ENCODE data around the gene ASB13.

The ASB13 gene

GRCh38 chr10:5668429-5668828 lies 2.0 kb upstream of the ASB13 start:
- no peak for DNase-seq

- DNase-seq = peak; percentile 14
These were observed 641 bp upstream of the ASB13 start for GRCh38 chr10:5666841-5667630.

GRCh38 chr10:5665373-5666007 lies 905 bp downstream of the ASB13 start:
- no peak for DNase-seq

GRCh38 chr10:5663692-5664427 lies 2.5 kb downstream of the ASB13 start:
- DNase-seq = no peak

GRCh38 chr10:5662708-5663579 lies 3.5 kb downstream of the ASB13 start:
- no peak for DNase-seq

GRCh38 chr10:5661043-5661442 lies 5.4 kb downstream of the ASB13 start:
- DNase-seq = no peak

GRCh38 chr10:5659702-5660528 lies 6.5 kb downstream of the ASB13 start:
- DNase-seq = peak; percentile 32

GRCh38 chr10:5658871-5659618 lies 7.3 kb downstream of the ASB13 start:
- no peak for DNase-seq

- no peak for DNase-seq
These were observed 9.4 kb downstream of the ASB13 start for GRCh38 chr10:5656737-5657579.

GRCh38 chr10:5655121-5655520 lies 11.3 kb downstream of the ASB13 start:
- DNase-seq = no peak

- DNase-seq = no peak
These were observed 12.1 kb downstream of the ASB13 start for GRCh38 chr10:5654218-5654755.

GRCh38 chr10:5652746-5653145 lies 13.6 kb downstream of the ASB13 start:
- no peak for DNase-seq

GRCh38 chr10:5651388-5651764 lies 15.0 kb downstream of the ASB13 start:
- DNase-seq = no peak

- DNase-seq = no peak
These were observed 15.6 kb downstream of the ASB13 start for GRCh38 chr10:5650664-5651387.

GRCh38 chr10:5649746-5650145 lies 16.6 kb downstream of the ASB13 start:
- DNase-seq = no peak

GRCh38 chr10:5648494-5649457 lies 17.6 kb downstream of the ASB13 start:
- no peak for DNase-seq

GRCh38 chr10:5647507-5648240 lies 18.7 kb downstream of the ASB13 start:
- no peak for DNase-seq
